ENCODE measurements around the gene PAWR.

DNA sequence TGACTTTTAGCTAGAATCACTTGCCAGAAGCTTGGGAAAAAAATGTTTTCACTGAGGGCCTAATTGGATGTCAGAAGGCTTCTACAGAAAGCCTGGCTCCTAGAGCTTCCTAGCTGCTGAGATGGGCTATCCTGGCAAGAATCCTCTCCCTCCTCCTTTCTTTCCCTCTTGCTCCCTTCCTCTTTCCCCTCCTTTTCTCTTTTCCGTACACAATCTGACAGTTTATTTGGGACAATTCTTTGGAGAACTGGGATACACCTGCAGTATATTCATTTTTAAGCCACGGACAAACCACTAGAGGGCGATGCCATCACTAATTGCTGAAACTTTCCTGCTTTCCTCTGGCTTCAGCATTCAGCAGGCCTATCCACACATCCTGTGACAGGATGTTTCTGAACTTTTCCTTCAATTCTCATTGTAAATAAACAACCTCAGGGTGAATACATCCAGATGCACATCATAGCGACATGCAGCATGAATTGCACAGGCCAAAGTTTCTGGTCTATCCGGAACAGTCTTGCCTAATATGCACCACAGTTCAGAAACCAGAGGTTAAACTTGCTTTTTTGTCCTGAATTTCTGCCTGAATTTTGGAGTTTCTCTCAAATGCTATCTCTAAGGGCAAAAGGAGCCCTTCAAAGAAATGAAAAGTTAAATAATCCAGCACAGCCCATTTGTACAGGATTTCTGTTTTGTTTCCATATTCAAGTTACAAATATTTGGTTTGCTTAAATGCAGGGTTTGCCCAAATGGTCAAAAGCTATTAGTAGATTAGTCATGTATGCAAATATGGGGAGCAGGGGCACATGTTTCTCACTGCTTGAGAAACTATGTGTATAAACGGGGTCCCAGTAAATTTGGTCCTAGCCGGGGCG is 142.8 kb downstream of the PAWR start:
- TF ChIP-seq REST (IDR thresholded peaks at IDR 0.05; ENCODE audit: low read depth, low read length) (no peak), SMC3 (IDR thresholded peaks at IDR 0.05; ENCODE audit: borderline replicate concordance, low read length) (peak; percentile 76)
